Glutamatergic neuron (in vitro differentiated cells): Measurements from ENCODE around the gene B4GALT1. TPM values are rescaled to one million over a fixed set of nuclear protein-coding genes. Genes with fewer than 3 reads are reported as not detected.

Source experiments
- DNase-seq: peaks from one replicate; pipeline ENCODE4 v3.0.0; 2022
- H3K27ac Mint-ChIP-seq: one replicate; pipeline ENCODE4 v1.8.0; 2020; ENCODE audit warnings: mild to moderate bottlenecking, mixed read lengths, inconsistent platforms; ENCODE audit not compliant: unreplicated experiment
- H3K27me3 Mint-ChIP-seq: one replicate; pipeline ENCODE4 v1.8.0; 2020; ENCODE audit warnings: mild to moderate bottlenecking, moderate library complexity, mixed read lengths, inconsistent platforms; ENCODE audit not compliant: unreplicated experiment
- H3K36me3 Mint-ChIP-seq: one replicate; pipeline ENCODE4 v1.8.0; 2020; ENCODE audit warnings: mild to moderate bottlenecking, mixed read lengths, inconsistent platforms; ENCODE audit not compliant: unreplicated experiment
- H3K4me1 Mint-ChIP-seq: one replicate; pipeline ENCODE4 v1.8.0; 2020; ENCODE audit warnings: mild to moderate bottlenecking, low read depth, mixed read lengths, inconsistent platforms; ENCODE audit not compliant: unreplicated experiment
- H3K4me3 Mint-ChIP-seq: one replicate; pipeline ENCODE4 v1.8.0; 2020; ENCODE audit warnings: mild to moderate bottlenecking, mixed read lengths, inconsistent platforms; ENCODE audit not compliant: unreplicated experiment
- H3K9me3 Mint-ChIP-seq: one replicate; pipeline ENCODE4 v1.8.0; 2020; ENCODE audit warnings: mild to moderate bottlenecking, moderate library complexity, mixed read lengths, inconsistent platforms; ENCODE audit not compliant: unreplicated experiment
- total RNA-seq: library from RNA; stranded (reverse); fragmentation: NEBNext Ultra II Directional; extraction: Animal tissue kit (Norgen Biotek cat#: 25700); gene quantifications from one replicate; pipeline ENCODE4 v1.2.1, GENCODE V29; 2021; ENCODE audit not compliant: unreplicated experiment
- TF ChIP-seq, protein P1 (sequence below): fragments of 200-600 bp; sonication (generic); IDR thresholded peaks from one replicate; pipeline ENCODE4 v1.5.0; 2021; ENCODE audit not compliant: partially characterized antibody, unreplicated experiment

B4GALT1 gene
- total RNA-seq, 1 donor from 2014 or later: 5.4 TPM

DNA sequence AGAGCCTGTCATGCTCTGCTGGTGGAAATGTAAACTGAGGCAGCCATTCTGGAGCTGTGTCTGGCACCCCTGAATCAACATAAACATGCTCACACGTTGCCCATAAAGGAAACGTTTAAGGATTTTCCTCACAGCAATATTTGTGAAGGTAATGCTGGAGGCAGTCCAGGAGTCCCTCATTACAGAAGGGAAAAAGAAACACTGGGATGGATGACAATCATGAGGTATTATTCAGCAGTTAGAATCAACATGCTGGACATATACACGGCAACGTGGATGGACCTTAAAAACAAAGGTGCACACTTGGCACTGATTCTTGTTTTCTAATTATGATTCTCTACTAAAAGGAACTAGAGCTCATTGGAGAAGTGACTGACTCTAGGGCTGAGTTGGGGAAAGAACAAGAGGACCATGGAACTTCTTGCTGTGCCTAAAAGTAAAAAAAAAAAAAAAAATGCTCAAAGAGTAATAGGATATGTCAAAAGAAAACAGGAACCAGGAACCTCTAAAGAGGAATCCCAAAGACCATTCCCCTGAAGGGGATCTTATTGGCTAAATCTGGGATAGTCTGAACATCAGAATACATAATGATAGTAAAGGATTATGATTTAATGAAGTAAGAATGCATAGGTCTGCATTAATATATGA is 18.6 kb downstream of the B4GALT1 start:
- DNase-seq: no peak
- no peaks in the 10 kb centered on the region for H3K36me3 Mint-ChIP-seq
- peaks cover 2% of the 10 kb centered on the region for H3K27me3 Mint-ChIP-seq
- no peaks in the 10 kb centered on the region for H3K9me3 Mint-ChIP-seq
- H3K4me3 Mint-ChIP-seq: no peak overlapping the region
- H3K27ac Mint-ChIP-seq: no peak overlapping the region
- TF ChIP-seq, protein P1, sequence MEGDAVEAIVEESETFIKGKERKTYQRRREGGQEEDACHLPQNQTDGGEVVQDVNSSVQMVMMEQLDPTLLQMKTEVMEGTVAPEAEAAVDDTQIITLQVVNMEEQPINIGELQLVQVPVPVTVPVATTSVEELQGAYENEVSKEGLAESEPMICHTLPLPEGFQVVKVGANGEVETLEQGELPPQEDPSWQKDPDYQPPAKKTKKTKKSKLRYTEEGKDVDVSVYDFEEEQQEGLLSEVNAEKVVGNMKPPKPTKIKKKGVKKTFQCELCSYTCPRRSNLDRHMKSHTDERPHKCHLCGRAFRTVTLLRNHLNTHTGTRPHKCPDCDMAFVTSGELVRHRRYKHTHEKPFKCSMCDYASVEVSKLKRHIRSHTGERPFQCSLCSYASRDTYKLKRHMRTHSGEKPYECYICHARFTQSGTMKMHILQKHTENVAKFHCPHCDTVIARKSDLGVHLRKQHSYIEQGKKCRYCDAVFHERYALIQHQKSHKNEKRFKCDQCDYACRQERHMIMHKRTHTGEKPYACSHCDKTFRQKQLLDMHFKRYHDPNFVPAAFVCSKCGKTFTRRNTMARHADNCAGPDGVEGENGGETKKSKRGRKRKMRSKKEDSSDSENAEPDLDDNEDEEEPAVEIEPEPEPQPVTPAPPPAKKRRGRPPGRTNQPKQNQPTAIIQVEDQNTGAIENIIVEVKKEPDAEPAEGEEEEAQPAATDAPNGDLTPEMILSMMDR: no peak
- H3K4me1 Mint-ChIP-seq: peaks cover 13% of the 10 kb centered on the region

DNA sequence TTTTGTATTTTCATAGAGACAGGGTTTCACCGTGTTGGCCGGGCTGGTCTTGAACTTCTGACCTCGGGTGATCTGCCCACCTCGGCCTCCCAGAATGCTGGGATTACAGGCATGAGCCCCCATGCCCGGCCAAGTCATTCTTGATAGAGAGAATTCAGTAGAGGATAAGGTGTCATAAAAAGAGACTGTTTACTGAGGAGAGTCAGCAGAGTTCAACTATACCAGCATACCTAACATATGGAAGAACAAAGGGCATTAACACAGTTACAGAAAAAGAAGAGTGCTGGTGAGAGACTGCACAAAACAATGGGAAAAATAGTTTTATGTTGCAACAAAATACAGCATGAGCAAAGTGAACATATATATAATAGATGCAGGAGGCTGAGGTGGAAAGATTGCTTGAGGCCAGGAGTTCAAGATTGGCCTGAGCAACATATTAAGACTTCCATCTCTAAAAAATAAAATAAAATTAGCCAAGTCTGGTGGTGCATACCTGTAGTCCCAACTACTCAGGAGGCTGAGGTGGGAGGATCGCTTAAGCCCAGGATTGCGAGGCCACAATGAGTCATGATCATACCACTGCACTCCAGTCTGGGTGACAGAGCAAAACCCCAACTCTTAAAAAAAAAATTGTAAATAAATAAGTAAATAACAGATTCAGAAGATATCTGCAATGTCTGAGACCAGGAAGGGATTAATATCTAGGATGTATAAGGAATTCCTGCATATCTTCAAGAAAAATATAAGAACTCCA is 19.5 kb downstream of the B4GALT1 start:
- DNase-seq: no peak
- Mint-ChIP-seq H3K4me1 (peaks cover 13% of the 10 kb centered on the region), H3K27ac (no peak overlapping the region), H3K36me3 (no peaks in the 10 kb centered on the region), H3K27me3 (peaks cover 2% of the 10 kb centered on the region), H3K4me3 (no peak overlapping the region), H3K9me3 (no peaks in the 10 kb centered on the region)
- TF ChIP-seq, protein P1: no peak

DNA sequence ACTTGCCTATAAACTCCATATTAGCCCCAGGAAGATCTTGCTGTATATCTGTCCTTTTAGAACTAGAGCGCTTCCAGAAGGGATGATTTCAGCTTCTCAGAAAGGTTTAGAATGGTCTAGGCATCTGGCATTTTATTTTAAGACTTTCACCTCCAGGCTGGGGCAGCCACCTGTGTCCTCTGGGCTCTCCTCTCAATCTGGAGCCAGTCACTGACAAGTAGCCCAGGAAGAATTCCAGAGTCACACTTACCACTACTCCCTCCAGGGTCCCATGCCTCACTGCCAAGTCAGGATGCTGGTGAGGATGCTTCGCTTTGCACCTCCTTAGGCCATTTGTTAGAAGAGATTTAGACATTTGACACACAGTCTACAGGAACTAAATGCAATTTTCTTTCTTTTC is 20.8 kb downstream of the B4GALT1 start:
- Mint-ChIP-seq H3K4me3 (no peak overlapping the region), H3K27me3 (peaks cover 9% of the 10 kb centered on the region), H3K27ac (no peak overlapping the region), H3K4me1 (peaks cover 10% of the 10 kb centered on the region), H3K36me3 (no peaks in the 10 kb centered on the region), H3K9me3 (no peaks in the 10 kb centered on the region)
- TF ChIP-seq, protein P1: no peak
- no peak for DNase-seq

DNA sequence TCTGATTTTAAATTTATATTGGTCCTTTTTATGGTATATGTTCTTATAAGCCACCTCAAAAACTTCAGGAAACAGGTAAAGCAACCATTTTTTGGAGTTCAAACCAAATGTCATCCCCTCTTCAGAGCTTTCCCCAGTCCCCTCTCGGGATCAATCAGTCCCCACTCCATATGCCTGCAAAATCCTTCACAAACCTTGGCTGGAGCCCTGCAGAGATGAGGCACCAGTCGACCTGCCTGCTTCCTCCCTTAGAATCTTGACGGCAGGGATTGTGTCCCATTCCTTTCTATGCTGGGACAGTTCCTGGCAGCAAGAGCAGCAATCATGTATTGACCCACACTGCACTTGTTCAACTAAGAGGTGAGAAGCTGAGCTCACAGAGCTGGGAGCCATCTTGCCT is 22.6 kb downstream of the B4GALT1 start:
- H3K27ac Mint-ChIP-seq: no peak overlapping the region
- no peaks in the 10 kb centered on the region for H3K9me3 Mint-ChIP-seq
- H3K4me3 Mint-ChIP-seq: no peak overlapping the region
- H3K27me3 Mint-ChIP-seq: peaks cover 9% of the 10 kb centered on the region
- TF ChIP-seq, protein P1: no peak
- no peaks in the 10 kb centered on the region for H3K36me3 Mint-ChIP-seq
- peaks cover 15% of the 10 kb centered on the region for H3K4me1 Mint-ChIP-seq
- DNase-seq: no peak

DNA sequence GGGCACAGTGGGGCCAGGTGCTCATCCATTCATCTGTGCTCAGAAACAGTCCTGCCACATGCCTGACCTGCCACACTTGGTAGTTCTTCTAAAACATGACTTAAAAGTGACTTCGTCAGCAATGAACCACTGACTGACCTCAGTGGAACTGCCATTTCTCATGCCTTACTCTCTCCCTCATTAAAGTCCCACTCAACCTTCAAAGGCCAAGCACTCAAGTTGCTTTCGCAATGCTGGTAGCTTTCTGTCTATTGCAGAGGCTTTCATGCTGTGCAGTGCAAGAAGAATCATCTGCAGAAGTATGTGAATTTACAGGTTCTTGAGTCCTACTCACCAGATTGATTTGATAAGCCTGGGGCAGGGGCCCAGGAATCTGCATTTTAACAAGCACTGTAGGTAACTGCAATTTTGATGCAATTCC is 23.9 kb downstream of the B4GALT1 start:
- no peak overlapping the region for H3K4me3 Mint-ChIP-seq

More for the DNA sequence above, 23.9 kb downstream of the B4GALT1 start:
- DNase-seq: no peak
- peaks cover 2% of the 10 kb centered on the region for H3K9me3 Mint-ChIP-seq
- peaks cover 12% of the 10 kb centered on the region for H3K27me3 Mint-ChIP-seq
- no peak overlapping the region for H3K27ac Mint-ChIP-seq
- TF ChIP-seq, protein P1: no peak
- peaks cover 15% of the 10 kb centered on the region for H3K4me1 Mint-ChIP-seq
- H3K36me3 Mint-ChIP-seq: no peaks in the 10 kb centered on the region
